T-helper 1 cell (primary cell): ENCODE results near the gene DPEP3.

Experiments
- DNase-seq, 5 donors: peaks; one replicate each; pipeline ENCODE4 v3.0.0-alpha.2; 2012 to 2020

The DPEP3 gene

GRCh38 chr16:67928561-67929364, 51.5 kb downstream of the DPEP3 start:
- peak; percentile 46 to 69 (median 63) for DNase-seq

GRCh38 chr16:67928147-67928546, 52.2 kb downstream of the DPEP3 start:
- no peak for DNase-seq

GRCh38 chr16:67927131-67927941, 53.0 kb downstream of the DPEP3 start:
- DNase-seq, result no peak

- no peak for DNase-seq
Measured at GRCh38 chr16:67926181-67926750, 54.0 kb downstream of the DPEP3 start.
